NOMO-1 treated with dmso at 0.1 percent for 144 hours (cell line): Measurements from ENCODE around the gene TNNT1.
"Not testable (repeated sequence)": the region's sequence is repeated elsewhere in the genome, so short reads cannot be mapped to it uniquely, and the experiment has no call there.

Experiments used
- DNase-seq: peaks from one replicate; lab custom pipeline; 2025; ENCODE audit not compliant: unreplicated experiment; lab: John Stamatoyannopoulos, UW

TNNT1 gene

GRCh38 chr19:55112246-55112776, 36.7 kb downstream of the TNNT1 start:
- DNase-seq = no peak

- no peak for DNase-seq
These were observed 37.7 kb downstream of the TNNT1 start for GRCh38 chr19:55111238-55111831.

- no peak for DNase-seq
These were observed 39.3 kb downstream of the TNNT1 start for GRCh38 chr19:55109527-55110291.

GRCh38 chr19:55107252-55107651, 41.8 kb downstream of the TNNT1 start:
- not testable (repeated sequence) for DNase-seq

GRCh38 chr19:55106591-55106990, 42.4 kb downstream of the TNNT1 start:
- DNase-seq = no peak

GRCh38 chr19:55105237-55105636, 43.8 kb downstream of the TNNT1 start:
- DNase-seq = no peak

- no peak for DNase-seq
These were observed 45.8 kb downstream of the TNNT1 start for GRCh38 chr19:55103190-55103589.

GRCh38 chr19:55101261-55101660, 47.7 kb downstream of the TNNT1 start:
- no peak for DNase-seq

GRCh38 chr19:55099557-55100506, 49.2 kb downstream of the TNNT1 start:
- no peak for DNase-seq

- DNase-seq = no peak
These were observed 50.1 kb downstream of the TNNT1 start for GRCh38 chr19:55098716-55099556.

GRCh38 chr19:55097864-55098715, 50.9 kb downstream of the TNNT1 start:
- DNase-seq = no peak

- no peak for DNase-seq
These were observed 52.8 kb downstream of the TNNT1 start for GRCh38 chr19:55096061-55096701.

GRCh38 chr19:55095260-55096060, 53.5 kb downstream of the TNNT1 start:
- DNase-seq = no peak

- DNase-seq = no peak
These were observed 54.3 kb downstream of the TNNT1 start for GRCh38 chr19:55094456-55095259.

- no peak for DNase-seq
These were observed 56.3 kb downstream of the TNNT1 start for GRCh38 chr19:55092423-55093318.

- DNase-seq = no peak
These were observed 57.1 kb downstream of the TNNT1 start for GRCh38 chr19:55091955-55092354.
